Activated naive CD4-positive, alpha-beta T cell treated with anti-CD3 and anti-CD28 coated beads, Interleukin-2, amount 10 ng/mL, durations not matched to agents 7 days and 5 days (primary cell): Measurements from ENCODE around the gene LMO7.

Source experiments
- CTCF ChIA-PET: fragments of 350-600 bp; sonication (Branson Sonifier 250); formaldehyde crosslinking; loops from one replicate; lab custom pipeline; 2021; ENCODE audit warnings: antibody characterized with exemption; lab: Charles Lee
- DNase-seq: peaks from one replicate; pipeline ENCODE4 v3.0.0-alpha.2; 2020
- H3K27ac Mint-ChIP-seq: one replicate; pipeline ENCODE4 v1.8.0; 2021; ENCODE audit warnings: mild to moderate bottlenecking, moderate library complexity, mixed read lengths
- H3K27me3 Mint-ChIP-seq: one replicate; pipeline ENCODE4 v1.8.0; 2021; ENCODE audit warnings: mild to moderate bottlenecking, mixed read lengths
- H3K36me3 Mint-ChIP-seq: one replicate; pipeline ENCODE4 v1.8.0; 2021; ENCODE audit warnings: mixed read lengths
- H3K4me1 Mint-ChIP-seq: one replicate; pipeline ENCODE4 v1.8.0; 2021; ENCODE audit warnings: mixed read lengths
- H3K4me3 Mint-ChIP-seq: one replicate; pipeline ENCODE4 v1.8.0; 2021; ENCODE audit warnings: mild to moderate bottlenecking, moderate library complexity, mixed read lengths
- H3K9me3 Mint-ChIP-seq: one replicate; pipeline ENCODE4 v1.8.0; 2021; ENCODE audit warnings: mixed read lengths

Gene LMO7

GRCh38 chr13:75636436-75637180 lies 478 bp downstream of the LMO7 start:
- DNase-seq = peak; percentile 59
- Mint-ChIP-seq H3K27ac (peak overlapping the region; percentile 74), H3K27me3 (peaks cover 33% of the 10 kb centered on the region), H3K4me3 (peak overlapping the region; percentile 75), H3K9me3 (no peaks in the 10 kb centered on the region), H3K4me1 (peaks cover 24% of the 10 kb centered on the region), H3K36me3 (peaks cover 2% of the 10 kb centered on the region)
- CTCF ChIA-PET = interaction anchor here (0.8 kb wide), 1 partner anchor 25 kb away, joined by 3 read pairs; no protein-coding TSS in a partner anchor

GRCh38 chr13:75637181-75637750 lies 1.1 kb downstream of the LMO7 start:
- CTCF ChIA-PET = interaction anchor here (0.8 kb wide), 1 partner anchor 24 kb away, joined by 3 read pairs; no protein-coding TSS in a partner anchor
- Mint-ChIP-seq H3K36me3 (peaks cover 2% of the 10 kb centered on the region), H3K4me1 (peaks cover 24% of the 10 kb centered on the region), H3K27me3 (peaks cover 33% of the 10 kb centered on the region), H3K27ac (no peak overlapping the region), H3K9me3 (no peaks in the 10 kb centered on the region), H3K4me3 (peak overlapping the region; percentile 75)
- no peak for DNase-seq

DNA sequence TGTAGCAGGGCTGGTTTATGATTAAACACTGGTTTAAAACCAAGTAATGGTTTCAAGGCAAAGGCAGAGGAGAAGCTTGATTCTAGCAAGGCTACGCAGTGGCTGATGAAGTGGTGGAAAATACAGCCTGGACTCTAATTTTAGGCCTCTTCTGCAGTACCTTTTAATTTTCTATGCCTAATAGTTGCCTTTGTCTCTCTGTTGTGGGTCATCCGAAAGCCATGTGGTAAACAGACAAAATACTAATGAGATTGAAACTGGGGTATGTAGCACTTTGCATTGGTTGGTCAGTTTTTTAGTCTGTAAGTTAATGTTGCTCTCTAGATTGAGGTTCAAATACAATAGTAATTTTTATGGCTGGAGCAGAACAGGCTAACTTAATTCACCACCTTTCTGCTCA lies 3.3 kb downstream of the LMO7 start:
- DNase-seq = no peak
- no peak overlapping the region for H3K27ac Mint-ChIP-seq
- H3K27me3 Mint-ChIP-seq = peaks cover 29% of the 10 kb centered on the region
- H3K36me3 Mint-ChIP-seq = peaks cover 2% of the 10 kb centered on the region
- peaks cover 20% of the 10 kb centered on the region for H3K4me1 Mint-ChIP-seq
- no peak overlapping the region for H3K4me3 Mint-ChIP-seq
- H3K9me3 Mint-ChIP-seq = no peaks in the 10 kb centered on the region
- CTCF ChIA-PET = no interaction called here

DNA sequence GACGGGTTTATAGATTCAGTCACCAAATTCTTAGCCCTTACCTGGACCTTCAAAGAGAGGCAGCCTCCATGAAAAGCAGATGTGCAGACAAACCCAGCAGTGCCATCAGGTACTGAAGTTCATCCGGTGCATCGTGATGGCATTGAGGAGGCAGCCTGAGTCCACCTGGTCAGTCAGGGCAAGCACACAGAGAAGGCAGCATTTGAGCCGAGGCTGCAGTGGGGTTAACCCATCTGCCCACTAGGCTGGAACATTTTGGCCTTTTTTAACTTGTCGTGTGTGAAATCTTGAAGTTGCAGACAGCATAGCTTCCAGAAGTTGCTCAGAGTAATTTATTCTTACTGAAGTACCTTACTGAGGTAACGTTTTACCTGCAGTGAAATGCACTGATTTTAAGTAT lies 4.9 kb downstream of the LMO7 start:
- peaks cover 20% of the 10 kb centered on the region for H3K27me3 Mint-ChIP-seq
- CTCF ChIA-PET = no interaction called here
- no peaks in the 10 kb centered on the region for H3K9me3 Mint-ChIP-seq
- H3K4me1 Mint-ChIP-seq = peaks cover 16% of the 10 kb centered on the region
- H3K36me3 Mint-ChIP-seq = peaks cover 2% of the 10 kb centered on the region
- no peak for DNase-seq
- no peak overlapping the region for H3K27ac Mint-ChIP-seq
- H3K4me3 Mint-ChIP-seq = no peak overlapping the region

- Mint-ChIP-seq H3K4me3 (no peak overlapping the region), H3K4me1 (peaks cover 4% of the 10 kb centered on the region), H3K27ac (no peak overlapping the region), H3K36me3 (peaks cover 2% of the 10 kb centered on the region), H3K27me3 (peaks cover under 1% of the 10 kb centered on the region), H3K9me3 (no peaks in the 10 kb centered on the region)
- no peak for DNase-seq
- CTCF ChIA-PET = no interaction called here
Observed at GRCh38 chr13:75643182-75643581, 7.1 kb downstream of the LMO7 start.

GRCh38 chr13:75643693-75644092 lies 7.6 kb downstream of the LMO7 start:
- no peak overlapping the region for H3K27ac Mint-ChIP-seq
- H3K4me1 Mint-ChIP-seq = peaks cover 3% of the 10 kb centered on the region
- DNase-seq = no peak
- H3K27me3 Mint-ChIP-seq = no peaks in the 10 kb centered on the region
- H3K4me3 Mint-ChIP-seq = no peak overlapping the region
- H3K9me3 Mint-ChIP-seq = no peaks in the 10 kb centered on the region
- CTCF ChIA-PET = interaction anchor here (0.7 kb wide), 1 partner anchor 53 kb away, joined by 3 read pairs; no protein-coding TSS in a partner anchor
- H3K36me3 Mint-ChIP-seq = peaks cover 2% of the 10 kb centered on the region

DNA sequence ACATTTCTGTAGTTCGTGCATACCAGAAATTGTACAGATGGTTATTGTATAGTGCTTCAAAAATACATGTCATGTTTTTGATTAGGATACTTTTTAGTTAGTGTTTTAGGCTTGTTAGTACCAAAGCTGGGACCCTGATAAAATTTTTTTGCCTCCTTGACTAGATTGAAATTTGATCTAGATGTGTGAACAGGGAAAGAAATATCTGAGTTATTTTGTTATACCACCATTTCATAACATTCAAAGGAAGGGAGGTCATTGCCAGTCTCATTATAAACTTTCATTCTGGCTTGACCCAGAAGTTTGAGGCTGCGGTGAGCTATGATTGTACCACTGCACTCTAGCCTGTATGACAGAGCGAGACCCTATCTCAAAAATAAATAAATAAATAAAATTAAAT lies 9.0 kb downstream of the LMO7 start:
- Mint-ChIP-seq H3K4me1 (peaks cover 3% of the 10 kb centered on the region), H3K27ac (no peak overlapping the region), H3K4me3 (no peak overlapping the region), H3K9me3 (no peaks in the 10 kb centered on the region), H3K36me3 (no peaks in the 10 kb centered on the region), H3K27me3 (no peaks in the 10 kb centered on the region)
- no peak for DNase-seq
- CTCF ChIA-PET = no interaction called here

DNA sequence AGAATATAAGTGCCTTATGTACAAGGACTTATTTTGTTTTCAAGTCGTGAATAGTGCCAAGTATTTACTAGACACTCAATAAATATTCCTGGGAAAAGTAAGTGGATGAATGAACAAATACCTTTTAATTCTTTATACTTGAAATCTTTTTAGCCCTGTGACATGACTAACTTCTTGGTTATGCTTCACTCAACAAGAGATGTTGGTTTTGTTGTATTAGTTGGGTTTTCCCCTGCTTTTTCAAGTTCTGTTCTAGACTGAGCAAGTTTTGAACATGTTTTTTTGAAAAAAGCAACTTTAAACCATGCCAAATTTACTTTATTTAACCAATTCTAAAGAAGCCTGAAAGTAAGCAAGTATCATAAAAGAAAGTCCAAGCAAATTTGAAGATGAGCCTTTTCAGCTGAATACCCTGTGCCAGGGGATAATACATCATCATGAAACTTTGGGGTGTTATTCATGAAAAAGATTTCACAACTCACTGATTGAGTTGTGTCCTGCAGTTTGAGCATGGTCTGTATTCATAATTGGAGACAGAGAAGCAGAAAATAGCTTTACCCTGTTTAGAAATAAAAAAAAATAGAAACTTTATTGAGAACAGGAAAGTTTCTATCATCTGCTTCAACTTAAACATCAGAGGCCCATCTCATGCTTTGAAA lies 11.1 kb downstream of the LMO7 start:
- Mint-ChIP-seq H3K27ac (no peak overlapping the region), H3K4me1 (no peaks in the 10 kb centered on the region), H3K36me3 (no peaks in the 10 kb centered on the region), H3K4me3 (no peak overlapping the region), H3K27me3 (no peaks in the 10 kb centered on the region), H3K9me3 (no peaks in the 10 kb centered on the region)
- CTCF ChIA-PET = no interaction called here
- DNase-seq = no peak

GRCh38 chr13:75648446-75648845 lies 12.3 kb downstream of the LMO7 start:
- Mint-ChIP-seq H3K27ac (no peak overlapping the region), H3K4me1 (no peaks in the 10 kb centered on the region), H3K27me3 (no peaks in the 10 kb centered on the region), H3K4me3 (no peak overlapping the region), H3K36me3 (no peaks in the 10 kb centered on the region), H3K9me3 (no peaks in the 10 kb centered on the region)
- DNase-seq = no peak
- CTCF ChIA-PET = no interaction called here

GRCh38 chr13:75651013-75651412 lies 14.9 kb downstream of the LMO7 start:
- CTCF ChIA-PET = no interaction called here
- no peak for DNase-seq
- H3K36me3 Mint-ChIP-seq = no peaks in the 10 kb centered on the region
- no peaks in the 10 kb centered on the region for H3K9me3 Mint-ChIP-seq
- no peak overlapping the region for H3K27ac Mint-ChIP-seq
- H3K4me1 Mint-ChIP-seq = no peaks in the 10 kb centered on the region
- H3K4me3 Mint-ChIP-seq = no peak overlapping the region
- H3K27me3 Mint-ChIP-seq = no peaks in the 10 kb centered on the region

- Mint-ChIP-seq H3K4me1 (no peaks in the 10 kb centered on the region), H3K27ac (no peak overlapping the region), H3K9me3 (no peaks in the 10 kb centered on the region), H3K4me3 (no peak overlapping the region), H3K27me3 (no peaks in the 10 kb centered on the region), H3K36me3 (no peaks in the 10 kb centered on the region)
- CTCF ChIA-PET = no interaction called here
- DNase-seq = no peak
Observed at GRCh38 chr13:75652726-75653125, 16.6 kb downstream of the LMO7 start.

- no peak overlapping the region for H3K27ac Mint-ChIP-seq
- H3K36me3 Mint-ChIP-seq = no peaks in the 10 kb centered on the region
- CTCF ChIA-PET = no interaction called here
- H3K4me3 Mint-ChIP-seq = no peak overlapping the region
- no peaks in the 10 kb centered on the region for H3K27me3 Mint-ChIP-seq
- no peaks in the 10 kb centered on the region for H3K9me3 Mint-ChIP-seq
- DNase-seq = no peak
- no peaks in the 10 kb centered on the region for H3K4me1 Mint-ChIP-seq
Observed at GRCh38 chr13:75656425-75656989, 20.4 kb downstream of the LMO7 start.

GRCh38 chr13:75657111-75657510 lies 21.0 kb downstream of the LMO7 start:
- no peaks in the 10 kb centered on the region for H3K27me3 Mint-ChIP-seq
- no peaks in the 10 kb centered on the region for H3K36me3 Mint-ChIP-seq
- CTCF ChIA-PET = no interaction called here
- no peaks in the 10 kb centered on the region for H3K4me1 Mint-ChIP-seq
- no peak overlapping the region for H3K27ac Mint-ChIP-seq
- no peaks in the 10 kb centered on the region for H3K9me3 Mint-ChIP-seq
- no peak for DNase-seq
- no peak overlapping the region for H3K4me3 Mint-ChIP-seq

GRCh38 chr13:75660694-75661093 lies 24.6 kb downstream of the LMO7 start:
- Mint-ChIP-seq H3K27me3 (no peaks in the 10 kb centered on the region), H3K4me3 (no peak overlapping the region), H3K9me3 (no peaks in the 10 kb centered on the region), H3K4me1 (no peaks in the 10 kb centered on the region), H3K36me3 (no peaks in the 10 kb centered on the region), H3K27ac (no peak overlapping the region)
- no peak for DNase-seq
- CTCF ChIA-PET = no interaction called here
